Heart left ventricle (tissue), 13 donors: ENCODE data around the gene WDR37.

Experiments used
- POLR2A ChIP-seq, 2 donors: fragments of 450-650 bp; IDR thresholded peaks; one replicate each; pipeline ENCODE4 v1.6.1; 2017; ENCODE audit warnings: antibody characterized with exemption in 2 of 2, mild to moderate bottlenecking in 2 of 2, moderate library complexity in 2 of 2
- TF ChIP-seq, protein P1 (sequence below), 12 donors: fragments of 200-600 bp; sonication (generic) in 4 of 12; IDR thresholded peaks; one replicate each; pipeline versions ENCODE4 v1.5.0 to v1.8.0; 2018 to 2022; ENCODE audit warnings: antibody characterized with exemption in 12 of 12, mild to moderate bottlenecking in 5 of 12
- donor health status: ischemic (EF 13 %, LVEDD 7.1; RV severe dilation, severe dysfunction).
- donor health status: DM: no; HTN: yes; CAD: no.
- donor health status: DM: no; HTN: no; CAD: no.
- donor health status: ischemic (EF 25% LVEDD 6.9; RV normal size, moderate dysfunction).
- donor health status: ischemic (EF 25% LVEDD 5.7; RV mildly dilated, moderate dysfunction).
- donor health status: ischemic (EF 35%, LVEDD 5.7; RV mildly dilated, moderate dysfunction).
- donor health status: nonischemic (EF 11% LVEDD 7.7; RV severe dilation, severe dysfunction).
- donor health status: DM: yes; HTN: yes; CAD: no.
- donor health status: PGD.
- donor health status: ischemic (EF 29% LVEDD 5.4; RV normal size, mild dysfunction).
- donor health status: nonischemic (EF 23%, LVEDD 6.1; RV moderate dilation, normal function).

DNA sequence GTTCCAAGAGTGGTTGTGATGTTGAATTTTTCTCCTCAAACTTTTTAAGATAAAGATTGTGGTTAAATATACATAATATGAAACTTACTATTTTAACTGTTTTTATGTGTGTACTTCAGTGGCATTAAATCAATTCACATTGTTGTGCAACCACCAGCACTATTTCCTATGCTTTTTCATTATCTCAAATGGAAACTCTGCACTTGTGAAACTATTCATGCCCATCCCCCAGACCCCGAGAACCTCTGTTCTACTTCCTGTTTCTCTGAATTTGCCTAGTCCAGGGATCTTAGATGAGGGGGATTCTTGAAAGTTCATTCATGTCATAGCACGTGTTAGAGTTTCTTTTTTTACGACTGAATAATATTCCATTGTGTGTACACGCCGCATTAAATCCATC, 67.0 kb downstream of the WDR37 start:
- no peak for TF ChIP-seq POLR2A (IDR thresholded peaks at IDR 0.05)
- TF ChIP-seq, protein P1, sequence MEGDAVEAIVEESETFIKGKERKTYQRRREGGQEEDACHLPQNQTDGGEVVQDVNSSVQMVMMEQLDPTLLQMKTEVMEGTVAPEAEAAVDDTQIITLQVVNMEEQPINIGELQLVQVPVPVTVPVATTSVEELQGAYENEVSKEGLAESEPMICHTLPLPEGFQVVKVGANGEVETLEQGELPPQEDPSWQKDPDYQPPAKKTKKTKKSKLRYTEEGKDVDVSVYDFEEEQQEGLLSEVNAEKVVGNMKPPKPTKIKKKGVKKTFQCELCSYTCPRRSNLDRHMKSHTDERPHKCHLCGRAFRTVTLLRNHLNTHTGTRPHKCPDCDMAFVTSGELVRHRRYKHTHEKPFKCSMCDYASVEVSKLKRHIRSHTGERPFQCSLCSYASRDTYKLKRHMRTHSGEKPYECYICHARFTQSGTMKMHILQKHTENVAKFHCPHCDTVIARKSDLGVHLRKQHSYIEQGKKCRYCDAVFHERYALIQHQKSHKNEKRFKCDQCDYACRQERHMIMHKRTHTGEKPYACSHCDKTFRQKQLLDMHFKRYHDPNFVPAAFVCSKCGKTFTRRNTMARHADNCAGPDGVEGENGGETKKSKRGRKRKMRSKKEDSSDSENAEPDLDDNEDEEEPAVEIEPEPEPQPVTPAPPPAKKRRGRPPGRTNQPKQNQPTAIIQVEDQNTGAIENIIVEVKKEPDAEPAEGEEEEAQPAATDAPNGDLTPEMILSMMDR (IDR thresholded peaks at IDR 0.05), result no peak
